Measurements from ENCODE around the gene TSKS.

- no peak for TF ChIP-seq CTCF (IDR thresholded peaks at IDR 0.05; ENCODE audit: low read length)
- TF ChIP-seq EZH2 (optimal IDR thresholded peaks at IDR 0.05; ENCODE audit: low read depth, low read length), result no peak
Observed at GRCh38 chr19:49690656-49691242, 72.4 kb downstream of the TSKS start, which contains the start of gene CPT1C.
